SK-N-DZ (cell line): ENCODE data around the gene STKLD1.
A peak's percentile ranks its signal among the peaks of the same experiment; 100 is the strongest.

Experiments used
- DNase-seq: peaks from one replicate; pipeline ENCODE4 v3.0.0-alpha.2; 2015; ENCODE audit warnings: low spot score

The STKLD1 gene

GRCh38 chr9:133344979-133345378 lies 31.2 kb upstream of the STKLD1 start:
- DNase-seq, result no peak

GRCh38 chr9:133345596-133345995 lies 30.6 kb upstream of the STKLD1 start:
- no peak for DNase-seq

- no peak for DNase-seq
Observed at GRCh38 chr9:133346021-133346785, 30.0 kb upstream of the STKLD1 start.

- DNase-seq, result no peak
Observed at GRCh38 chr9:133347515-133347984, 28.6 kb upstream of the STKLD1 start.

- peak; percentile 98 for DNase-seq
Observed at GRCh38 chr9:133347985-133348717, 28.0 kb upstream of the STKLD1 start, which contains the start of the genes MED22 and RPL7A. Gene MED22, minus strand, starts transcription at chr9:133348131. Its CDS starts 1,469 bp downstream, at chr9:133346662. Gene RPL7A, plus strand, starts transcription at chr9:133348218. Its CDS starts 26 bp downstream, at chr9:133348244.

- no peak for DNase-seq
Observed at GRCh38 chr9:133348718-133349573, 27.2 kb upstream of the STKLD1 start.

GRCh38 chr9:133349965-133350616 lies 26.1 kb upstream of the STKLD1 start:
- no peak for DNase-seq

- no peak for DNase-seq
Observed at GRCh38 chr9:133351526-133351907, 24.6 kb upstream of the STKLD1 start.

- peak; percentile 64 for DNase-seq
Observed at GRCh38 chr9:133351908-133352634, 24.1 kb upstream of the STKLD1 start.

GRCh38 chr9:133352635-133353340 lies 23.4 kb upstream of the STKLD1 start:
- DNase-seq, result no peak

- no peak for DNase-seq
Observed at GRCh38 chr9:133353548-133353947, 22.6 kb upstream of the STKLD1 start.

GRCh38 chr9:133354766-133355165 lies 21.4 kb upstream of the STKLD1 start:
- no peak for DNase-seq

GRCh38 chr9:133355881-133356357 lies 20.2 kb upstream of the STKLD1 start:
- DNase-seq, result no peak

- DNase-seq, result peak; percentile 73
Observed at GRCh38 chr9:133356391-133357091, 19.6 kb upstream of the STKLD1 start, which contains the start of the genes SURF1 and SURF2. Gene SURF1, minus strand, starts transcription at chr9:133356487. Its CDS starts 34 bp downstream, at chr9:133356453. Gene SURF2, plus strand, starts transcription at chr9:133356550. Its CDS starts 43 bp downstream, at chr9:133356593.

GRCh38 chr9:133357656-133358055 lies 18.5 kb upstream of the STKLD1 start:
- DNase-seq, result no peak

GRCh38 chr9:133359399-133360175 lies 16.6 kb upstream of the STKLD1 start:
- DNase-seq, result peak; percentile 60

GRCh38 chr9:133360400-133361393 lies 15.5 kb upstream of the STKLD1 start:
- no peak for DNase-seq
